Activated gamma-delta T cell (primary cell): ENCODE data around the gene TMEM255B.
"Not testable (repeated sequence)": the region's sequence is repeated elsewhere in the genome, so short reads cannot be mapped to it uniquely, and the experiment has no call there.

Experiments used
- DNase-seq: peaks from one replicate; lab custom pipeline; 2025; lab: John Stamatoyannopoulos, UW

The TMEM255B gene

GRCh38 chr13:113787694-113788093, 28.7 kb downstream of the TMEM255B start:
- DNase-seq, result no peak

GRCh38 chr13:113788413-113789135, 29.5 kb downstream of the TMEM255B start:
- no peak for DNase-seq

- DNase-seq, result no peak
These were observed 30.1 kb downstream of the TMEM255B start for GRCh38 chr13:113789167-113789566.

- not testable (repeated sequence) for DNase-seq
These were observed 30.9 kb downstream of the TMEM255B start for GRCh38 chr13:113789931-113790330.

- DNase-seq, result no peak
These were observed 32.2 kb downstream of the TMEM255B start for GRCh38 chr13:113791226-113791625.

- no peak for DNase-seq
These were observed 32.7 kb downstream of the TMEM255B start for GRCh38 chr13:113791761-113792160.

- no peak for DNase-seq
These were observed 33.3 kb downstream of the TMEM255B start for GRCh38 chr13:113792236-113792770.

GRCh38 chr13:113792886-113793717, 34.1 kb downstream of the TMEM255B start:
- DNase-seq, result no peak

- DNase-seq, result no peak
These were observed 34.7 kb downstream of the TMEM255B start for GRCh38 chr13:113793718-113794085.

- no peak for DNase-seq
These were observed 35.1 kb downstream of the TMEM255B start for GRCh38 chr13:113794086-113794485.

GRCh38 chr13:113794764-113795173, 35.7 kb downstream of the TMEM255B start:
- no peak for DNase-seq

GRCh38 chr13:113795362-113795761, 36.3 kb downstream of the TMEM255B start:
- DNase-seq, result not testable (repeated sequence)

GRCh38 chr13:113796211-113796963, 37.4 kb downstream of the TMEM255B start:
- no peak for DNase-seq

- DNase-seq, result no peak
These were observed 38.1 kb downstream of the TMEM255B start for GRCh38 chr13:113796964-113797676.

GRCh38 chr13:113798200-113798811, 39.3 kb downstream of the TMEM255B start:
- DNase-seq, result no peak

GRCh38 chr13:113800576-113800926, 41.5 kb downstream of the TMEM255B start:
- no peak for DNase-seq

GRCh38 chr13:113801289-113801961, 42.4 kb downstream of the TMEM255B start:
- no peak for DNase-seq

GRCh38 chr13:113802090-113802531, 43.1 kb downstream of the TMEM255B start:
- DNase-seq, result no peak

- no peak for DNase-seq
These were observed 43.7 kb downstream of the TMEM255B start for GRCh38 chr13:113802761-113803160.

- no peak for DNase-seq
These were observed 44.5 kb downstream of the TMEM255B start for GRCh38 chr13:113803409-113804016.
